ENCODE results near the gene PAK4.
"Not testable (repeated sequence)": the region's sequence is repeated elsewhere in the genome, so short reads cannot be mapped to it uniquely, and the experiment has no call there.

The PAK4 gene

DNA sequence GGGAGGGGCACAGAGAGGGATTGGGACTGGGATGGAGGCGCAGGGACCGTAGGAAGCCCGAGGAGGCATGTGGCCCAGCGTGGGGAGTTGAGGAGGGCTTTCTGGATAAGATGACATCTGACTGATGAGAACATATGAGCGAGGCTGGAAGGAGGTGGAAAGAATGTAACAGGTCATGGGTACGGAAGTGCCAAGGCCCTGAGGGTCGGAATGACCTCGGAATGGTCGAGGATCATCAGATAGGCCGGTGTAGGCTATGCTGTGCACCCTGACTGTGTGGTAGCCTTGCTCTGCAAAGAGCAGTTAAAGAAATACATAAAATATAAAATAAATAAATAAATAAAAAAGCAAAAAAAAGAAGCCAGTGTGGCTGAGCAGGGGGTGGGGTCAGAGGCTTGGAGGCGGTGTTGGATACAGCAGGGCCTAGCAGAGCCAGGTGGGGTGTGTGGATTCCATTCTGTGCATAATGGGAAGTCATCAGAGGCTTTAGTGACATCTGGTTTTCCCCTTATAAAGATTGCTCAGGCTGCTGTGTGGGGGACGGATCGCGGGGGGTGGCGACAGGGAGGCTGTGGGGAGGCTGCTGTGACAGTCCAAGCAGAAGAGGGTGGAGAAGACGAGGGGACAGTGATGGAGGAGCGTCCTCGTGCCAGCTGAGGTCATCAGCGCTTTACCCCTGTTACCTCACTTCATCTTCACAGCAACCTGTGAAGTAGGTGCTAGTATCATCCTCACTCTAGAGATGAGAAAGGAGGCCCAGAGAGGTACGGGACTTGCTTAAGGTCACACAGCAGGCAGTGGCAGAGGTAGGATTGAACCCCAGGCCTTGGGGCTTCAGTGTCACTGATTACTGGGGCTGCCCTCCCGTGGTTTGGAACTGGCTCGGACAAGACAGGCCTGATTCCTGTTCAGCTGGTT, 5.0 kb downstream of the PAK4 start:
- DNase-seq, result no peak

DNA sequence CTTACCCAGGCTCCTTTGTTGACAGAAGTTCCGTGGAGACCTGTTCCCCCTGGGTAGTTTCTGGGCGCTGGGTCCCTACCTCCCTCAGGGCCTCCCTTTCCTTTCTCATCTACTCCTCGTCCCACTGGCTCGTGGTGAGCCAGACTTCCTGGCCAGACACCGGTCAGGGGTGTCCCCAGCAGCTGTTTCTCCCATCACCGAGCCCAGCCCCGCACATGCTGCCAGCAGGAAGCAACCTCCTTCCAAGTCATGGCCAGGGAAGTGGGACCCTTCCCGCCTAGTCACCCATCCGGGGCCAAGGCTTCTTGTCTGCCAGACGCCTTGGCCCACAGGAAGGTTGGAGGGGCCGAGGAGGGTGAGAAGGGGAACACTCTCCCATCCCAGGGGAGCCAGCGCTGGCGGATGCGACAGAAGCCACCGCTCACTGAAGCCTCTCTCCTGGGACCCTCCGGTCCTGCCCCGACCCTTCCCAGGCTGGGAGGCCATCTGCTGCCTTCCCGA, 5.7 kb downstream of the PAK4 start:
- DNase-seq, result no peak

DNA sequence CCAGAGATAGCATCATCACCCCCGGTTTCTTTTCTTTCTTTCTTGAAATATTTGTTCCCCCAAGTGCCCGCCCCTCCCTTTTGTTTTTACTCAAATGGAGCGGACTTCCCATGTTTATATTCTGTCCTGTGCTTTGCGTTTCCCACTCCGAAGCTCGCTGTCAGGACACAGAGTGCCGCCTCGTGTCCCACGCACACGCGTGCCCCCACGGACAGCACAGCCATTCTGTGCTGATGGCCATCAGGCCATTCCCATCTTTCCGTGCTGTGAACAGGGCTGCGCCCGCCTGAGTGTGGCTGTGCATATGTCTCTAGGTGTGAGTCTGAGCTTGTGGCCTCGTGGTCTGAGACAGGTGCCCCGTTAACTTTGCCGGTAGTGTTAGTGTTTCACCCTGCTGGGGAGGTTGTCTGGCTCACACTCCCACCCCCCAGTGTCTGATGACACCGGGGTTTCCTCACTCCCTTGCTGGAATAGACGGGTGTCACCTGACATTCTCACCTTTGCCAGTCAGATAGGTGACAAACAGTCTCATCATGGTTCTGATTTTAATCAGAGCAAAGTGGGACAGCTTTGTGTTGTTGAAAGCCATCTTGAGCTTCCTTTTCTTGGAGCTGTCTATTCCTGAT, 6.9 kb downstream of the PAK4 start:
- no peak for DNase-seq

DNA sequence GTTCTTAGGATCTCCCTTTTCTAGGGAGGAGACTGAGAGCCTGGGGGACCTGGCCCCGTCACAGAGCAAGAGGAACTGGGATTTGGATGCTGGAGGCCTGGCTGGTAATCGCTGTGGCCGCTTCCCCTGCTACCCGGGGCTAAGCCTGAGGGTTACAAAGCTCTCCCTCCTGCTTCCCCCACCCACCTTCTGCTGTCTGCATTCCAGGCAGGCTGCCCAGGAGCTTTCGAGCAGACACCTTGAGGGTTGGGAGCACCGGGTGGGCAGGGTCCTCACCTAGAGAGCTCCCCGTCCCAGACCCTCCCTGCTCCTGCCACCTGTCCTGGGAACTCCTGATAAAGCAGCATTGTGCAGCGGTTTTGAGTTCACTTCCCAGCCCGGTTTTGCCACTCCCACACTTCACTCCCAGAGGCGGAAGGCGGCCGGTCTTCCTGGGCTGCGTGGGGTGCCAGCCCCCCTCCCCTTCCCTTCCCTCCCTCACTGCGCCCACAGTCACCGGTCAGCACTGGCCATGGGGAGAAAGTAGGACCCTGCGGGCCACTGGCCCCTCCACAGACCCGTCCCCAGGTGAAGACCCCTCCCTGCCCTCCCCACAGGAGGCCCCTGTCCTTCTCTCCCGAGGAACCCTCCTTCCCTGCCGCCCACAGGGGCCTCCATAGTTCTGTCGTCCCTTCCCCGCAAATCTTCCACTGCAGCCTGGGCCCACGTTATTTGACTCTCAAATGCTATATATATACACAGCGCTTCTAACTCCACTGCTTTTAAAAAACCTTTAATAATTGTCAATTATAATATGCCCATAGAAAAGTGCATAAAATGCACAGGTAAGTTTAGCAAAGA, 8.1 kb downstream of the PAK4 start:
- DNase-seq, result no peak

DNA sequence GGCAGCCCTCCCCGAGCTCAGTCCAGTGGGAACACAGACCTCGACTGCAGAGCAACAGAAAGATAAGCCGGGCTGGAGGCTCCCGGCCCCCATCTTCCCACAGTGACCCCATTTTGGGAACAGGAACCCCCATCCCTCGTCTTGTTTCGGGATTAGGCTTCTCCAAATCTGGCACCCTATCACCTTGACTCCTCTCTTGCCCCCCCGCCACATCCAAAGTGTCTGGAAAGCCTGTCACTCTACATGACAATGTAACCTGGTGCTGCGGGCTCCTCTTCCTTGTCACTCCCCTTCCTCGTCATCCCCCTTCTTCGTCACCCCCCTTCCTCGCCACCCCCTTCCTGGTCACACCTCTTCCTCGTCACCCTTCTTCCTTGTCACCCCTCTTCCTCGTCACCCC, 10.1 kb downstream of the PAK4 start:
- DNase-seq, result no peak

DNA sequence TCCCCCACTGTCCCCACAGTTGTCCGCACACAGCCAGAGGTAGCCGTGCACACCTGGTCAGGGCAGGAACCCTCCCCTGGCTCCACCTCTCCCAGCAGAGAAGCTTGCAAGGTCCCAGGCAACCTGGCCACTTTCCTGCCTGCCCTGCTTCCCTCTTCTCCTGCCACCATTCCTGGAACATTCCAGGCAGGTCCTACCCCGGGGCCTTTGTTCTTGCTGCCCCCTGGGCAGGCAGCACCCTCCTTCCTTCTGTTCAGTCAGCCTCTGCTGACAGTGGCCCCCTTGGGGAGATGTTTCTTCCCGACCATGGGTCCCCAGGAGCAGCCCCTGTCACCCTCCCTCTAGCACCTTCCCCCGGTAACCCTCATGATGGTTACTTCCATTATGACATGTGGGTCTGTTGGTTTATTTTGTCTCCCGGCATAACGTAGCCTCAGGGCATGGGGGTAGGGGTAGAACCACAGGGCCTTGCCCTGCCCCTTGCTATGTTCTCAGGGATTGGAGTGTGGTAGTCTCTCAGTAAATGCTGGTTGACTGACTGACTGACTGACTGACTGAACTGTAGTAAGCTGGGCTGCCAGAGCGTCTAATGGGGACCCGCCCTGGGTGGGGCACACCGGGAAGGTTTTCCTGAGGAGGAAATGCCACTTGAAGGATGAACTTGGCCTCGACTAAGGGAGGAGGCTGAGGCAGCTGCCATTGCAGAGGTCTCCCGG, 10.8 kb downstream of the PAK4 start:
- DNase-seq, result no peak

DNA sequence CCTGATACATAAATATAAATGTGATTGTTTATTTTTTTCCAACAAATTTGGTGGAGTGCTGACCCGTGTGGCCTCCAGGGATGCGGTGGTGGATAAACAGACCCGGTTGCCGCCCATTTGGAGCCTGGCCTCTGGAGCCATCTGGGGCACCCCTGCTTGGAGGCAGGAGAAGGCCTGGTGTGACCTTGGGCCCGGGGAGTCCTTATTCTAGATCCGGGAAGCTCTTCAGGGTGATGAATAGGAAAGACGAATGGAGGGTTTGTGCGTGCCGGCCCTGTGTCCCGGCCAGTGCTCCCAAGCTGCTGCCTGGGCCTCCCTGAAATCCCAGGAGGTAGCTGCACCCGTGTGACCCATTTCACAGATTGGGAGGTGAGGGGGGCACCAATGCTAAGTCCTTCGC, 11.5 kb downstream of the PAK4 start:
- DNase-seq, result no peak

DNA sequence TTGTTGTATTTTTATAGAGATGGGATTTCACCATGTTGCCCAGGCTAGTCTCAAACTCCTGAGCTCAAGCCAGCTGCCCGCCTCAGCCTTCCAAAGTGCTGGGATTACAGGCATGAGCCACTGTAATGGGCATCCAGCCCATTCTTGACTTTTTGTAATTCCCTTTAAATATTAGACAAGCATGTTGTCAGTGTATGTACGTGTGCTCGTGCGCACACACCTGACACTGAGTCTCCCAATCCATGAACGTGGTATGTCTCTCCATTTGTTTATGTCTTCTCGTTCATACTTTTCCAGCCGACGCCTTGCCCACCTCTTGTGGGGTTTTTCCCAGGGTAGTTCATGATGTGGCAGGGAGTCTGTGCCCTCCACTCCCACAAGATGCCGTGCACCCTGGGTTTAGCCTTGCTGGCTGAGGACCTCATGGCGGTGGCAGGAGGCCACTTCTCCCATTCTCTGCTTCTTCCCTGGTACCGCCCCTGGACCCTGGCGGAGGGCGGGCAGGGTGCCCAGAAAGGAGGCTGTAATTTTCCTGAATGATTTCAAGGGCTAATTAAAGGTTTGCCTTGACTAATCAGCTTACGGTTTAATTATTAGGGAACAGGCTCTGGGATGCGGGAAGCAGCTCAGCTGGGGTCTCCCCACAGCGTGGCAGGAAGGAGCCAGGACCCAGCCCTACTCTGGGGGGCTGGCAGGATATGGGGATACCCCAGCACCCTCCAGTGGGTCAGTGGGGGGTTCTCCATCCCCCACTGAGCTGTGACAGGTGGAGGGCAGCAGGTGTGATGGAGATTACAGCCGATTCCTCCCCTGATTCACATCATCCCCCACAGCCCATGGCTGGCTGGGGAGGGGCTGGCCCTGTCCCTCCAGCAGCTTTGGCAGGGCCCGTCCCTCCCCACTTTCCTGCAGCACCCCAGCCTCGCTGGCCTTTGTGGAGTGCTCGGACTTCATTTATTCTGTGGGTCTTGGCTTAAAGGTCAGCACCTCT, 12.9 kb downstream of the PAK4 start:
- DNase-seq, result no peak

DNA sequence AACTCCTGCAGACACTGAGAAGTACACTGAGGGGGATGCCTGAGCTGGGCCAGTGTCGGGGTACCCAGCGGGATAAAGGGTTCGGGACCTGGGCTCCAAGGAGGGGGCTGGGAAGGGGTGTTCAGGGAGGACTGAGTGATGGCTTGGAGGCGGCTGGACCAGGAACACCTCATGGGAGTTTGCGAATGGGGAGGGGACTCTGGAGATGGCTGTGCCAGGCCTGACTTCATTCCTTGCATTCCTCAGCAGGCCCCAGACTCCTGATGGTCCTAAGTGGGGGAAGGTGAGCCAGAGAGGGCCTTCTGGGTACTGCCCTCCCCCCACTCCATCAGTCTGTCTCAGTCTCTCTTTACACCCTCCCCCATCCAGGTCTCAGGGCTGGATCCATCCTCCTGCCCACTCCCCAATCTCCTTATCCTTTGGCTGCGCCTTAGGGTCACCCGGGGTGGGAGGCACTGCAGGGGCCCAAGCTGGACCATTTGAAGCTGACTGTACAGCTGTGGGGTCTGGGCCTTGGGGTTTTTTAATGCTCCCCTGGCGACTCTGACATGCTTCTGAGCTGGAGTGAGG, 13.8 kb downstream of the PAK4 start:
- DNase-seq, result no peak

DNA sequence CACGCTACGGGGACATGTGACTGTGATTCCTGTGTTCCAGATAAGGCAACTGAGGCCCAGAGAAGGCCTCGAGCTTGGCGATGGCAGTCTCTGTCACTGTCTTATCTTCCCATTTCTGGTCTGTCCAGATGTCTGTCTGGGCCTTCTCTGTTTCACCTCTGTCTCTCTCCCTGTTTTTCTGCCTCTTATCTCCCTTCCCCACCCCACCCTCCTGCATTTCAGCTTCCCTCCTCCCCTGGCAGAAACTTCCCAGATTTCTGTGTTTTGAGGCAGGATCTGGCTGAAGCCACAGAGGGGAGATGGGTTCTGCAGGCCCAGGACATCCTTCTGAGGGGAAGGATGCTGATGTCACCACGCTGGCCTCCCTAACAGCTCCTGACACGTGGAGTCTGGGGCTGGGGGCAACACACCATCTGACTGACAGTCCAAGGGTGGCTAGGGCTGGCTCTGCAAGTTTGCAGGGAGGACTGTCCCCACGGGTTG, 14.4 kb downstream of the PAK4 start:
- DNase-seq, result no peak

DNA sequence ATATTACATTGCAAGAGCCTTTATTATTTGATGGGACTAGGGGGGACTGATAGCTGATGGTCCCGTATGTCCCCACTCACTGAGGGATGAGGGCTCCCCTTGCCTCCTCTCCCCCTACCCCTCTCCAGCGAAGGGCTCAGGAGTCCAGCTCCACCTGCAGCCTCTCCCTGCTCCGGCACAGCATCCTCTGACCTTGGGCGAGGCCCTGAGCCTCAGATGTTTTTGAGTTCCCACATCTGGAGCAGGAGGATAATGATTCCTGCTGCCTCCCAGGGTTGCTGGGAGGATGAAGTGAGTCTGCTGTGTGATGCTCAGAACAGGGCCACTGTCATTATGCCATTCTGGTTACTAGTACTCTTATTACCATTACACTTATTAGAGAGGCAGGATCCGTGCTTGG, 15.0 kb downstream of the PAK4 start:
- no peak for DNase-seq

DNA sequence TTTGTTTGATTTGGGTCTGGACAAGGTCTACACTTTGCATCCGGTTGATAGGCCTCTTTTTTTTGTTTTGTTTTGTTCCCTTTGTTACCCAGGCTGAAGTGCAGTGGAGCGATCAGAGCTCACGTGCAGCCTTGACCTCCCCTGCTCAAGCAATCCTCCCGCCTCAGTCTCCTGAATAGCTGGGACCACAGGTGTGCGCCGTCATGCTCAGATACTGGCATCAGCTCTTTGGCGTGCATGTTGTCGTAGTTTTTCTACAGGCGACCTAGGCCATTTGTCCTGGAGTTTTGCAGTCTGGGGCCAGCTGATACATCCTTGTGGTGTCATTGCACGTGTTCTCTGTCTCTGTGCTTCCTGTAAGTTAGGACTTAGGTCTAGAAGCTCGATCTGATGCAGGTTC, 16.3 kb downstream of the PAK4 start:
- no peak for DNase-seq

DNA sequence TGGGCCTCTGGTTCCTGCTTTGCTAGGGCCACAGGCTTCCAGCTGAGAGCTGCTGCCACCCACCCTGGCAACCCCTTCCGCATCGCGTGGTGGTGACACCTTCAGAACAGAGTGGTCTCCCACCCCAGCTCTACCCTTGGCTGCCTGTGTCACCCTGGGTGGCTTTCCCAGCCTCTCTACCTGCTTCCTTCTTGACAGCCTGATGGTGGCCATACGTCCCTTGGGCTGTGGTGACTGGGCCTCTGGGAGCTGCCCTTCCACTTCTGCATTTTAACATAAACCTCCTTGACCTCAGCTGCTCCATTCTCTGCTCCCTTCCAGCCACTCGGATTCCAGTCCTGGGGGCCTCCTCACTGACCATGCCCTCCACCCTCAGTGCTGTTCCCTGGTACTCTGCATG, 17.0 kb downstream of the PAK4 start:
- DNase-seq, result no peak

DNA sequence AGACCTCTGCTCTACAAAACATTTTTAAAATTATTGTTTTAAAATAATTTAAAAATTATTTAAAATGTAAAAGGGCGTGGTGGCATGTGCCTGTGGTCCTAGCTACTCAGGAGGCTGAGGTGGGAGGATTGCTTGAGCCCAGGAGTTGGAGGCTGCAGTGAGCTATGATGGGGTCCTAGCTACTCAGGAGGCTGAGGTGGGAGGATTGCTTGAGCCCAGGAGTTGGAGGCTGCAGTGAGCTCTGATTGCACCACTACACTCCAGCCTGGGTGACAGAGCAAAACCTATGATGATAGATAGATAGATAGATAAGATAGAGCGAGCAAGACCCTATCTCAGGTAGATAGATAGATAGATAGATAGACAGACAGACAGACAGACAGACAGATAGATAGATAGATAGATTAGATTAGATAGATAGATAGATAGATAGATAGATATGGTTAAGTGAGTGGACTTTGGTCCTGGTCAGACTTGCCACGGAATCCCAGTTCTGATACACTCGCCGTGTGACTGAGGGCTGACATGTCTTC, 18.2 kb downstream of the PAK4 start:
- not testable (repeated sequence) for DNase-seq

DNA sequence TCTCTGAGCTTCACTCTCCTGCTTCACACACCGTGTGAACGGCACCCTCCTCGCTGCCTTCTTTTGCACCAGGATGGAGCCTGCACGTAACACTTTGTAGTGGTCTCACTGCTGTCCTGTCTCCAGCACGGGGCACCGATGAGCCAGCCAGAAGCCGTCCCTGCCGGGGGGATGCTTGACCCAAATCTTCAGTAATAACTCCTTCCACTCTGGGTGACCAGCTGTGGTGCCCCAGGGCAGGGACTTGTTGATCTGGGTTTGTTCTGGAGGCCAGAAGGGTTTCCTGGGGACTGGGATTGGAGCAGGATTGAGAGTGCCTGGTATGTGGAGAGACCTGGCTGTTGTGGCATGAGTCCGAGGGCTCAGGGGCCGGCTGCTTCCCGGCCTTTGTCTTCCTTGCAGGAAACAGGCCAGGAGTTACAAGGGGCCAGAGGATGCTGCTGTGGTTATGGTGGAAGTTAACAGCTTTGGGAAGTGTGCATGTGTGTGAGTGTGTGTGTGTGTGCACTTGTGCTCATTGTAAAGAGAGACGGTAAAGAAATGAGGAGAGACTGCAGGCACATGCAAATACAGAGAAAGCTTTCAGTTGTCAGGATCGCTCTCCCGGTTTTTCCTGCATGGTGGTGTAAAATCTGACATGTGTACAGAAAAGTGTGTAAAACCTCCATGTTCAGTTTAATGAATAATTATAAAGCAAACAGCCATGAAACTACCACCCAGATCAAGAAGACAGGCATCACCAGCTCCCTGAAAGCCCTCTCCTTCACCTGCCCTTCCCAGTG, 18.9 kb downstream of the PAK4 start:
- DNase-seq, result no peak

DNA sequence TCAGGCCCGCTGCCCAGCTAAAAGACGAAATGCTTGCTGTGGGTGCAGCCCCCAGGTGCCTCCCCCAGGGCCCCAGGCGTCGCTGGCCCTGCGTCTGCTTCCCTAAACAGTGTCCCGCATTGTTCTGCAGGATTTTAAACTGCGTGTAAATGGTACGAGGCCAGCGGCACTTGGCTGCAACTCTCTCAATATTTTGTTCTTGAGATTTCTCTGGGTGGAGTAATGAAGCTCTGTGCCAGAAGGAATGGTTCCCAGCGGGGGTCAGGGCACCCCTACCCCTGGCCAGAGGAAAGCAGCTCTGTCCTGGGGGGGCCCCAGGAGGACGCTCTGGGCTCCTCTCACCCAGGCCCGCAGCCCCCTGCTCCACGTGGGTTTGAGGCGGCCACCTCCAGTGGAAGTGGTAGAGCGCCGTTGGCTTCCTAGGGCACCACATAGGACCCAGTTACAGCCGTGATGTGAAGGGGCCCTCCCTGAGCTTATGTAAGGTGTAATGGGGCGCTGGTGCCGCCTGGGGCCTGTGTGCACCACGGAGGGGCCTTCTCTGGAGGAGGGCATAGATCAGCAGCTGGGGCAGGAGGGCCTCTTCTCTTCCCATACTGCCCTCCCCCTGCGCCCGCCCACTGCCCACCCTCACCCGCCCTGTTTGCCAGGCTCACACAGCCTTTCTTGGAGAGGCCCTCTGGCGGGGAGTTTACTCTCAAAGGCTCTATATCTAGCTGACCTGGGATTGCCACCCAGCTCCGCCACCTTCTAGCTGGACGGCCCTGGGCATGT, 19.8 kb downstream of the PAK4 start:
- DNase-seq, result no peak

DNA sequence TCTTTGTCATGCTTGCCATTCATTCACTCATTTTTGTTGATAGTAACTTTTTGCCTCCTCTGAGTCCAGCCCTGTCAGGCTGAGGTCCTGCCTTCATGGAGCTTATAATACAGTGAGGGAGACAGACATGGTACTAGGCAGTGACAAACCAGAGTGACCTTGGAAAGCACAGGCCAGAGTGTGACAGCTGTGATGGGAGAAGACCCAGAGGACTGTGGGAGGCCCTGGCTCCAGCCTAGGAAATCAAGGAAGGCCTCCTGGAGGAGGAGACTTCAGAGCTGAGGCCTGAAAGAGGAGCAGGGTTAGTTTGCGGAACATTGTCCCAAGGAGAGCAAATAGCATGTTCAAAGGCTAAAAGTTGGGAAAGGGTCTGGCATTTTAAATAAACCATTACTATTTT, 20.5 kb downstream of the PAK4 start:
- no peak for DNase-seq

DNA sequence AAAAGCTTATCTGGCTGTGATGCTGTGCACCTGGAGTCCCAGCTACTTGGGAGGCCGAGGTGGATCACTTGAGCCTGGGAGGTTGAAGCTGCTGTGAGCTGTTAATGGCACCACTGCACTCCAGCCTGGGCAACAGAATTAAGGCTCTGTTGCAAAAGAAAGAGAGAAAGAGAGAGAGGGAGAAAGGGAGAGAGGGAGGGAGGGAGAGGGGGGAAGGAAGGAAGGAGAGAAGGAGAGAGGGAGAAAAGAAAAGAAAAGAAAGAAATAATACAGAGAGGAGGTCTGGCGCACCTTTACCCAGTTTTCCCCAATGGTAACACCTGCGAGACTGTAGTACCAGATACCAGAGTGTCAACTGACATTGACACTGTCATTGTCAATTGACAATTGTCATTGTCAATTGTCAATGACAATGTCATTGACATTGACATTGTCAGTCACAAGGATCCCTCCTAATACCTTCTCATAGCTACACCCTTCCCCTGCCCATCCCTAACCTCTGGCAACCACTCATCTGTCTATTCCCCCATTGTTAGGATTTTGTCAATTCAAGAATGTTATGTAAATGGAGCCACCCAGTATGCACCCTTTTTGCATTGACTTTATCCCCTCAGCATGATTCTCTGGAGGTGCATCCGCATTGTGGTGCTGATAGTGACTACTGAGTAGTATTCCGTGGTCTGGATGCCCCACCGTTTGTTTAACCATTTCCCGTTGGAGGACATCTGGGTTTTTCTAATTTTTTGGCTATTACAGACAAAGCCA, 21.3 kb downstream of the PAK4 start:
- no peak for DNase-seq
